NCI-H748 (cell line): ENCODE measurements around the gene CCDC169.
A peak's percentile ranks its signal among the peaks of the same experiment; 100 is the strongest.
"Not testable (repeated sequence)": the region's sequence is repeated elsewhere in the genome, so short reads cannot be mapped to it uniquely, and the experiment has no call there.

Source experiments
- DNase-seq: peaks from one replicate; lab custom pipeline; 2025; ENCODE audit not compliant: unreplicated experiment; lab: John Stamatoyannopoulos, UW

The CCDC169 gene

GRCh38 chr13:36319793-36320192 is 22.2 kb upstream of the CCDC169 start:
- DNase-seq, result not testable (repeated sequence)

- no peak for DNase-seq
Observed at GRCh38 chr13:36313047-36313969, 15.7 kb upstream of the CCDC169 start.

GRCh38 chr13:36310417-36311108 is 12.9 kb upstream of the CCDC169 start:
- DNase-seq, result no peak

- DNase-seq, result no peak
Observed at GRCh38 chr13:36302289-36302688, 4.7 kb upstream of the CCDC169 start.

GRCh38 chr13:36299469-36299868 is 1.9 kb upstream of the CCDC169 start:
- not testable (repeated sequence) for DNase-seq

- DNase-seq, result no peak
Observed at GRCh38 chr13:36298535-36299068, 988 bp upstream of the CCDC169 start.

GRCh38 chr13:36294096-36294495 is 3.5 kb downstream of the CCDC169 start:
- DNase-seq, result no peak

GRCh38 chr13:36293497-36293896 is 4.1 kb downstream of the CCDC169 start:
- DNase-seq, result no peak

GRCh38 chr13:36288794-36289391 is 8.7 kb downstream of the CCDC169 start:
- DNase-seq, result peak; percentile 7

- no peak for DNase-seq
Observed at GRCh38 chr13:36286006-36286405, 11.6 kb downstream of the CCDC169 start.

GRCh38 chr13:36282821-36283432 is 14.7 kb downstream of the CCDC169 start:
- DNase-seq, result peak; percentile 66

GRCh38 chr13:36275190-36276002 is 22.2 kb downstream of the CCDC169 start:
- DNase-seq, result peak; percentile 89

GRCh38 chr13:36273431-36273830 is 24.2 kb downstream of the CCDC169 start:
- DNase-seq, result no peak

- DNase-seq, result no peak
Observed at GRCh38 chr13:36261976-36262375, 35.6 kb downstream of the CCDC169 start.

GRCh38 chr13:36261011-36261410 is 36.6 kb downstream of the CCDC169 start:
- no peak for DNase-seq

GRCh38 chr13:36259361-36260137 is 38.1 kb downstream of the CCDC169 start:
- no peak for DNase-seq

GRCh38 chr13:36258831-36259230 is 38.8 kb downstream of the CCDC169 start:
- no peak for DNase-seq

- DNase-seq, result no peak
Observed at GRCh38 chr13:36251526-36251925, 46.1 kb downstream of the CCDC169 start.

- DNase-seq, result no peak
Observed at GRCh38 chr13:36251017-36251416, 46.6 kb downstream of the CCDC169 start.
